Right cardiac atrium (tissue), 5 donors: ENCODE measurements around the gene ACSS2. TPM values are rescaled to one million over a fixed set of nuclear protein-coding genes. Genes with fewer than 3 reads are reported as not detected.

Source experiments
- ATAC-seq, 2 donors: fragments of 200-7000 bp; cut with Tn5 transposase; one replicate each; pipeline versions ENCODE4 v1.8.0 to v1.9.1; 2020; ENCODE audit warnings: moderate library complexity in 2 of 2, mild to moderate bottlenecking in 1 of 2
- DNase-seq, 3 donors: peaks; one replicate each; pipeline ENCODE4 v3.0.0-alpha.2; 2020
- H3K27ac ChIP-seq: one replicate; pipeline ENCODE4 v1.5.1; 2013; ENCODE audit warnings: mild to moderate bottlenecking, low read length, control low read depth, moderate library complexity
- H3K27me3 ChIP-seq: one replicate; pipeline ENCODE4 v1.6.1; 2013; ENCODE audit not compliant: control insufficient read depth, insufficient read depth
- H3K4me1 ChIP-seq: one replicate; pipeline ENCODE4 v1.6.1; 2013; ENCODE audit warnings: low read length; ENCODE audit not compliant: control insufficient read depth, insufficient read depth
- H3K4me3 ChIP-seq: one replicate; pipeline ENCODE4 v1.5.1; 2013; ENCODE audit warnings: low read length, control low read depth
- H3K9me3 ChIP-seq: one replicate; pipeline ENCODE4 v1.6.1; 2013; ENCODE audit warnings: low read length; ENCODE audit not compliant: control insufficient read depth
- WGBS: extraction: QIAGEN DNeasy Blood & Tissue Kit; methylation state at CpG from one replicate; pipeline ENCODE4 v1.1.7; 2013; 5-methylcytosine and 5-hydroxymethylcytosine counted together
- intact Hi-C, 4 donors: fragments of 100-400 bp; cut with DNase I; formaldehyde crosslinking; loops; one replicate each; pipeline versions ENCODE4 v1.11.0 to v1.14.0; 2022 to 2023
- polyA plus RNA-seq: library from polyadenylated mRNA; stranded (reverse); fragments of 200-250 nt; gene quantifications from one replicate; pipeline ENCODE4 v1.2.3, GENCODE V29; 2013
- total RNA-seq, 4 donors: library from RNA; stranded (reverse); fragmentation: NEBNext Ultra II Directional; extraction: Animal tissue kit (Norgen Biotek cat#: 25700); gene quantifications; one replicate each; pipeline ENCODE4 v1.2.1, GENCODE V29; 2021
- donor health status: healthy with polysubstance abuse.
- donor health status: DM: no; HTN: yes; CAD: no.
- donor health status: DM: no; HTN: no; CAD: no.
- donor health status: DM: no; HTN: yes; CAD: no; lungs with severe emphysema.
- donor health status: DM: yes; HTN: yes; CAD: no.

ACSS2 gene
- total and polyA plus RNA-seq, 5 donors = 61.8 to 79.8 (median 74.6) TPM

DNA sequence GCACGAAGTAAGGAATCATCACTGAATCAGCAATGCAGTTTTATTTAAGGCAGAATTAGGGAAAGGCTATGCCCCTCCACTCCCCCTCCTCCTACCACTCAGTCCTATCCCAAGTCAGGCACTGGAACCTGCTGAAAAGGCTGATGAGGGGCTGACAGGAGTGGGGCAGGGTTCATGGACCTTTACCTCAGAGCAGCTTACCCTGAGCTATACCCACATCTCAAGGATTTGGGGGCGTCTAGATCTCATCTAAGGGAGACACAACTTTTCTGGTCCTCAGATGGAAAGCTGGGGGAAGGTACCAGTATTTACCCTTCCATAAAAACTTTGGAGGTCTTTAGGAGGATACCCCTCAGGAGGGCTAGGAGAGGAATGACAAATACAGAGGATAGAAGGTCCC, 52.0 kb downstream of the ACSS2 start:
- DNase-seq (no peak), ATAC-seq (no peak)
- no peak overlapping the region for H3K4me3 ChIP-seq
- H3K27me3 ChIP-seq = no peaks in the 10 kb centered on the region
- no peak overlapping the region for H3K27ac ChIP-seq
- H3K4me1 ChIP-seq = peaks cover 2% of the 10 kb centered on the region
- WGBS = 79% methylated on average over 2 of the region's 2 CpGs
- H3K9me3 ChIP-seq = no peaks in the 10 kb centered on the region
- intact Hi-C loops = no loop called here

DNA sequence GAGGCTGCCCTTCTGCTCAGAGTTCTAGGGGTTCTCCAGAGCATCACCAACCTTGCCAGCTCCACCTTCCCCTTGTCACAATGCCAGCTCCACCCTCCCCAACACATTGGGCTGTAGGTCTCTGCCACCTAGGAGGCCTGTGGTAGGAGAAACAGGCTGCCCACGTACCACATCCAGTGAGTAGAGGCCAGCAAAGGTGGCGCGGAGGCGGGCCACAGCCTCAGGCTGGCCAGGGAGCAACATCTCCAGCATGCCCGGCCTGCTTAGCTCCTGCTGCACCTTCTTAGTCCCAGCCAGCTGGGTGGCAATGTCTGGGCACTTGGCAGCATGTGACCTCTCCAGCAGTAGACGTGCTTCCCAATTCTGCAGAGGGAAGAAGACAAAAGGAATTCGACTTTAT, 55.4 kb downstream of the ACSS2 start:
- no peaks in the 10 kb centered on the region for H3K9me3 ChIP-seq
- H3K4me1 ChIP-seq = no peaks in the 10 kb centered on the region
- DNase-seq (no peak), ATAC-seq (peak in 1 of 2 donors; percentile 13)
- no peak overlapping the region for H3K4me3 ChIP-seq
- intact Hi-C loops = no loop called here
- WGBS = 90% methylated on average over 7 of the region's 7 CpGs
- no peak overlapping the region for H3K27ac ChIP-seq
- H3K27me3 ChIP-seq = no peaks in the 10 kb centered on the region

DNA sequence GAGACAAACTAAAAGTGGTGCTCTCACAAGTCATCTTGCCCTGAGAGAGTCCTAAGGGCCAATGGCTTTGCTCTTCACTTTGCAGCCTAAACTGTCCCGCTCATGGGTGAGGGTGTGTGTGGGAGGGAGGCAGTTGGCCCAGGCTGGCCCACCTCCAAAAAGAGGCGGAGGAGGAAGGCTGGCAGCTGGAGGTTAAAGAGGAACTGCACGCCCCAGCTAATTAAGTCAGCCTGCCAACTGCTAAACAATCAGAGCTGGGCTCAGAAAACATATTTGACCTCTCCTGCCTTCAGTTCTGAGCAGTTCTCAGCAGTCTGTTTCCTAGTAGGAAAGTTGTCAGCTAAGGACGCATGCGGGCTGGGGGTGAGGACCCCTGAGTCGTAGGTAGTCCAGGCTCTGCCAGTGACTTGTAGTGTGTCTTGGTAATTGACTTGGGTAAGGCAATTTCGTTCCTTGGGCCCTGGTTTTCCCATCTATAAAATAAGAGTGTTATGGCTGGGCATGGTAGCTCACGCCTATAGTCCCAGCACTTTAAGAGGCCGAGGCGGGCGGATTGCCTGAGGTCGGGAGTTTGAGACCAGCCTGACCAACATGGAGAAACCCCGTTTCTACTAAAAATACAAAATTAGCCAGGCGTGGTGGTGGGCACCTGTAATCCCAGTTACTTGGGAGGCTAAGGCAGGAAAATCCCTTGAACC, 62.2 kb downstream of the ACSS2 start:
- DNase-seq (peak; percentile 64 to 89 (median 84)), ATAC-seq (peak; percentile 76 to 85)
- Histone ChIP-seq H3K4me1 (no peaks in the 10 kb centered on the region), H3K4me3 (no peak overlapping the region), H3K27ac (peak overlapping the region; percentile 16), H3K27me3 (no peaks in the 10 kb centered on the region), H3K9me3 (no peaks in the 10 kb centered on the region)
- 69% methylated on average over 14 of the region's 14 CpGs for WGBS
- intact Hi-C loops = no loop called here

DNA sequence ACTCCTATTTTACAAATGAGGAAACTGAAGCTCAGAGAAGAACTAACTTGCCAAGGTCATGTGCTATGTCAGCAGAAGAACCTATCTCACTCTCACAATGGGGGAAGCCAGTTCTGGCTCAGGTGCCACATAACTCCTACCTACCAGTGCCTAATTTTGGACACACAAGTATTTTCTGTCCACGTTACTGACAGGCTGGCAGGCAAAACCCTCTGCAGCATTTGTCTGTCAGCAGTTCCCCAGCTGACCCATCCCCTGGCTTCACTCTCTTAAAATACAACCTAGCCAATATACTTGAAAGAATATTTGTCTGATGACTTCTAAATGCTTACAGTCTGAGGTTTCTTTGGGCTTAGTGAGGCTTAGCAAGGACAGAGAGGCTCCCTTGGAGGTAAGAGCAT, 63.7 kb downstream of the ACSS2 start:
- Histone ChIP-seq H3K4me3 (no peak overlapping the region), H3K27ac (peak overlapping the region; percentile 82), H3K9me3 (no peaks in the 10 kb centered on the region), H3K27me3 (no peaks in the 10 kb centered on the region), H3K4me1 (no peaks in the 10 kb centered on the region)
- DNase-seq (no peak), ATAC-seq (peak; percentile 35 to 66)
- intact Hi-C loops = no loop called here
- WGBS = 65% methylated on average over 1 of the region's 1 CpG

DNA sequence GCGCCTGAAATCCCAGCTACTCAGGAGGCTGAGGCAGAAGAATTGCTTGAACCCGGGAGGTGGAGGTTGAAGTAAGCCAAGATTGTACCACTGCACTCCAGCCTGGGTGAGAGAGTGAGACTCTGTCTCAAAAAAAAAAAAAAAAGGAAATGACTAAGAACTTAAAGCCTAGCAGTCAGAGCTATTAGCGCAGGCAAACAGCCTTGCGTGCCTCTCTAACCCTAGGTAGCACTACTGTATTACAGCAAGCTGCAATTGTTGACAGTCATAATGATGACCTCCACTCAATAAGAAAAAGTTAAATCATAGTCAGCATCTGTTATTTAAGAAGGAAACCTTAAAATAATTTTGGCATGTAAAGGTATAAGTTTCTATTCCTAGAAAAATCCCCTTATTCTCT, 64.8 kb downstream of the ACSS2 start:
- DNase-seq (no peak), ATAC-seq (no peak)
- H3K4me1 ChIP-seq = peaks cover 3% of the 10 kb centered on the region
- intact Hi-C loops = no loop called here
- no peaks in the 10 kb centered on the region for H3K27me3 ChIP-seq
- WGBS = 91% methylated on average over 4 of the region's 4 CpGs
- H3K27ac ChIP-seq = no peak overlapping the region
- no peaks in the 10 kb centered on the region for H3K9me3 ChIP-seq
- no peak overlapping the region for H3K4me3 ChIP-seq

DNA sequence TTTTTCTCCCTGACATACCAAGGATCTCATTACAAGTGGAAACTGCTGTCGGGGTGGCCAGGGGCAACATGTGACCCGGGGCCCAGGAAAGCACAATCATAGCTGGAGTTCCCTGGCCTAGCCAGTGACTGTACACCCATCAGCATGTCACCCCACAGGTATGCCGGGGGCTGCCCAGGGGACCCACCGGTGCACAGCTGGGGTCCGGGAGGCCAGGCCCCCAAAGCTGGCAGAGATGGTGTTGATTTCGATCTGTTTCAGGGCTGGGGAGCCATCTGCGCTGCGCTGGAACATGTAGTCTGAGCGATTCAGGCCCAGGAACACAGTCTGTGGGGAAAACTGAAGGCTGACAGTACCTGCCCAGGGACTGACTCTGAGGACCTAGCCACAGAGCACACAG, 65.9 kb downstream of the ACSS2 start:
- ATAC-seq = no peak
- no peak overlapping the region for H3K4me3 ChIP-seq
- intact Hi-C loops = no loop called here
- H3K27ac ChIP-seq = no peak overlapping the region
- no peaks in the 10 kb centered on the region for H3K9me3 ChIP-seq
- WGBS = 94% methylated on average over 9 of the region's 9 CpGs
- H3K27me3 ChIP-seq = no peaks in the 10 kb centered on the region
- DNase-seq = no peak
- peaks cover 3% of the 10 kb centered on the region for H3K4me1 ChIP-seq

DNA sequence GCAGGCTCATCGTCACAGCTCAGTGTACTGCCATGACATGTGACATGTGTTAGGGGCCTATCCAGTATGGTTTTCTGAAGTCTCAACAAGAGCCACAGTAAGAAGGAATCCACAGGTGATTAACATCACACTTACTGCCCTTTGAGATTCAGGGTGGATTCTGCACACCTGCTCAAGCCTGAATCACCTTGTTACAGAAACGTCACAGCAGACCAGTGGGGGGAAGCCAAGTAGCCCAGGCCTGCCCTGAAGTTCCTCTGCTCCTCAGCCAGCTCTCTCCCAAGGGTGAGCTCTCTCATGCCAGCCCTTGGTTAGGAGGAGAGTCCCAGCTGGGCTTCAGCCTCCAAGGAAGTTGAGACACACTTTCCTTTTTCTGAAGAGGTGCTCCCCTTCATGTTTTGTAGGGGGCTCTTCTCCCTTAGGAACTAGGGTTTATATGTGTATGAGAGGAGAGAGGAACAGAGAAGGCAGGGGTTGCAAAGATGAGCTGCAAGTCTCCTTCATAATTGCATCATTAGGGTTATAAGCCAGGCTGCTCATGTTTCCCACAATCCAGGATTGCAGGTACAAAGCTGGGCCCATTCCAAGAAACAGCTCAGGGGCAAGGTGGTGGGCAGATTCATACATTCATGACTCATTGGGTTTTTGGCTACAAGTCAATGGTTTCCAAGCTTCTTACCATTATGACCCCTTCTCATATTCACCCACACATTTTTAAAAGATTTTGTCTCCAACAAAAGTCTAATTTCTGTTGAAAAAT, 67.6 kb downstream of the ACSS2 start:
- DNase-seq (no peak), ATAC-seq (no peak)
- Histone ChIP-seq H3K4me3 (no peak overlapping the region), H3K27me3 (no peaks in the 10 kb centered on the region), H3K4me1 (peaks cover 3% of the 10 kb centered on the region), H3K27ac (no peak overlapping the region), H3K9me3 (no peaks in the 10 kb centered on the region)
- intact Hi-C loops = no loop called here
- WGBS = 76% methylated on average over 2 of the region's 2 CpGs

DNA sequence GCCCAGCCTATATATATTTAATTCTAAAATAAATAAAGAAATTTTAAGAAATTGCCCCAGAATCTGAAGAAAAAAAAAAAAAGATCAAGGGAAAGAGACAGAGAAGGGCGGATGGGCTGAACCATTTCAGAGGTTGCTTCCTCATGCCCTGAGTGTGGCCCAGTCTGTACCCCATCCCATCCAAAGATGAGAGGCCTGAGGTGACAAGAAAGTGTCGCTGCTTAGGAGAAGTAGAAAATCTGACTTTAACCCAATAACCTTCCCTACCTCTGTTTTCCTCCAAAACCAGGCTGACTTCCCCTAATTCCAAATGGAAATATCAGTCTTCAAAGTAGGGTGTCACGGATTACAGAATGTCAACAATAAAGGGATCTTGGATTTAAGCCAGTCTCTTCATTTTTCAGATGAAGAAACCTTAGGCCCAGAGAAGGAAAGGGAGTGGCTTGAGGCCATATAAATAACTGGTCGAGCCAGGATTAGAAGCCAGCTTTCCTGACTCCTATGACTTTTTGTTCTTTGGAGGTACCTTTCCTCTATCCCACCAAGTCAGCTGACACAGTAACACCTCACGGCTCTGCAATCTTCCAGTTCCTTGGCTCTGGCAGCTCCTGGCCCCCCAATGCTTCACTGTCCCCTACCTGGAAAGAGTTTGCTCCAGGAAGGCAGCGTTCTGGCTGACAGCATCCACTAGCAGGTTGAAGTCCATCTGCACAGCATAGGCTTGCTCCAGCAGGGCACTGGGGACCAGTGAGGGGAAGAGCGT, 69.1 kb downstream of the ACSS2 start:
- Histone ChIP-seq H3K4me1 (peaks cover 3% of the 10 kb centered on the region), H3K4me3 (no peak overlapping the region), H3K9me3 (no peaks in the 10 kb centered on the region), H3K27ac (peak overlapping the region; percentile 5), H3K27me3 (no peaks in the 10 kb centered on the region)
- intact Hi-C loops = no loop called here
- no peak for DNase-seq
- peak; percentile 19 to 58 for ATAC-seq
- WGBS = 75% methylated on average over 7 of the region's 7 CpGs

DNA sequence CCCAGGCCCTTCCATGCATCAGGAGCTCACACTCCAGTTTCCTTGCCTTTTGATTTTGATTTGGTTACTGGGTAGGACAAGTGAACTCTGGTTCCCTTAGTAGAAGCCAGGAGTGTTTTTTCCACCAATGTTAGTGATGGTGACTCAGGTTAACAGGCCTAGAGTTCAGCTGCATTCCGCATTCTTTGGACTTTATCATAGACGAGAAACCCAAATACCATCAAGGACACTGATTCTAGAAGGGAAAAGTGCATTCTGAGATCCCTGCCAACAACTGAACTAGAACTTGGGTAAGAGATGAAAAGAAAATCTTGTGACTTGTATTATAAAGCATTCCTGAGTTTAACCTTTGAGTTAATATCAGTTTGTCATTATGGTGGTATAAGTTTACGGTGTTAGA, 70.2 kb downstream of the ACSS2 start:
- DNase-seq (no peak), ATAC-seq (no peak)
- 87% methylated on average over 3 of the region's 3 CpGs for WGBS
- intact Hi-C loops = no loop called here
- H3K27ac ChIP-seq = no peak overlapping the region
- H3K4me3 ChIP-seq = no peak overlapping the region
- peaks cover 3% of the 10 kb centered on the region for H3K4me1 ChIP-seq
- no peaks in the 10 kb centered on the region for H3K27me3 ChIP-seq
- H3K9me3 ChIP-seq = no peaks in the 10 kb centered on the region

DNA sequence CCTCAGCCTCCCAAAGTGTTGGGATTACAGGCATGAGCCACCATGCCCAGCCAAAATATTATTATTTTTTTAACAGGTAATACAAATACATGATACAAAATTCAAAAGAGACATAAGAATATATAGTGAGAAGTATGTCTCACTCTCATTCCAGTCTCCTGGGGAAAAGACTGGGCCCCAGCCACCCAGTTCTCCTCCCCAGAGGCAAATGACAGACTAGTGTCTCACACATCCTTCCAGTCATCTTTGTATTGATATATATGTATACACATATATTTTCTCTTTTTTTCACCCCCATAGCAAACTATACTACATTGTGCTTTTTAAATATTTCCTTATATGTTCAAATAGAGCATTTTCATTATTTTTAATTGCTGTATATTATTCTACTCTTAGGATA, 70.9 kb downstream of the ACSS2 start:
- intact Hi-C loops = no loop called here
- Histone ChIP-seq H3K4me3 (no peak overlapping the region), H3K27ac (no peak overlapping the region), H3K9me3 (no peaks in the 10 kb centered on the region), H3K27me3 (no peaks in the 10 kb centered on the region), H3K4me1 (peaks cover 3% of the 10 kb centered on the region)
- DNase-seq (no peak), ATAC-seq (no peak)

DNA sequence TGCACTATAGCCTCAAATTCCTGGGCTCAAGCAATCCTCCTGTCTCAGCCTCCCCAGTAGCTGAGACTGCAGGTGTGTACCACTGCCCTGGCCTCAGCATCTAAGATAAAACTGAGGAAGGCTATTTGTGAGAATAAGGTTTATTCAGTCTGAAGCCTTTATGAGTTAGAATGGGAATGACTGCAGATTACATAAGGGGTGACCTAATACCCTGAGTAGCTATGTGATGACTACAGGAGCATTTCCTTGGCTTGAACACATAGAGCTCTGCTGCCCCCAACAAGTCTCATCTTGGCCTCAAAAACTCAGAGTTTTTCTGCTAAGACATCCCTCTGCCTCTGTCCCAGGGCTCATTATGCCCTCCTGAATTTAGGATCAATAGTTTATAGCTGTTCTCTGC, 71.6 kb downstream of the ACSS2 start:
- H3K4me3 ChIP-seq = no peak overlapping the region
- ATAC-seq (no peak), DNase-seq (no peak)
- H3K27me3 ChIP-seq = no peaks in the 10 kb centered on the region
- intact Hi-C loops = no loop called here
- H3K4me1 ChIP-seq = peaks cover 3% of the 10 kb centered on the region
- H3K9me3 ChIP-seq = no peaks in the 10 kb centered on the region
- H3K27ac ChIP-seq = no peak overlapping the region
